Tibial nerve (tissue), 3 donors: ENCODE results near the gene LAYN.

Experiments used
- CTCF ChIP-seq, 5 experiments: fragments of 200-600 bp in 3 of 5; fragments of 450-650 bp in 2 of 5; sonication (generic) in 3 of 5; IDR thresholded peaks; one replicate each; pipeline ENCODE4 v1.5.1; 2016 to 2019; ENCODE audit warnings: antibody characterized with exemption in 5 of 5, mild to moderate bottlenecking in 3 of 5, moderate library complexity in 2 of 5
- POLR2A ChIP-seq, 2 donors: fragments of 450-650 bp; IDR thresholded peaks; one replicate each; pipeline ENCODE4 v1.6.1; 2017; ENCODE audit warnings: antibody characterized with exemption in 2 of 2, mild to moderate bottlenecking in 2 of 2, moderate library complexity in 2 of 2

- no peak for TF ChIP-seq CTCF (IDR thresholded peaks at IDR 0.05)
- TF ChIP-seq POLR2A (IDR thresholded peaks at IDR 0.05) = no peak
These were observed 30.2 kb upstream of the LAYN start for GRCh38 chr11:111510311-111510710.
